Posterior cingulate gyrus (tissue), 11 donors: ENCODE measurements around the gene BFSP1.

Source experiments
- DNase-seq, 10 donors: peaks; one replicate each; pipeline versions ENCODE4 v3.0.0 to v3.0.0-alpha.2; 2020 to 2021; ENCODE audit warnings: mixed read lengths in 3 of 10
- intact Hi-C: fragments of 100-400 bp; cut with DNase I; formaldehyde crosslinking; loops from one replicate; pipeline ENCODE4 v1.15.1; 2023

BFSP1 gene

GRCh38 chr20:17530716-17531664 is at the start of gene BFSP1:
TSS of gene BFSP1 (minus strand) at chr20:17531379. CDS start at chr20:17531329, 50 bp downstream.
- intact Hi-C loops, result loop anchor here (10.0 kb wide), 2 partner anchors 144 to 434 kb away; partner anchors contain the start of genes MGME1 and SNX5
- peak; percentile 31 to 93 (median 44) for DNase-seq

GRCh38 chr20:17580895-17581294 is 49.7 kb upstream of the BFSP1 start:
- intact Hi-C loops, result no loop called here
- DNase-seq, result no peak

GRCh38 chr20:17579369-17580039 is 48.3 kb upstream of the BFSP1 start:
- intact Hi-C loops, result no loop called here
- DNase-seq, result no peak

- intact Hi-C loops, result no loop called here
- DNase-seq, result no peak
These were observed 45.0 kb upstream of the BFSP1 start for GRCh38 chr20:17576215-17576614.

- DNase-seq, result no peak
- intact Hi-C loops, result no loop called here
These were observed 42.3 kb upstream of the BFSP1 start for GRCh38 chr20:17573463-17573862.

GRCh38 chr20:17572034-17572638 is 41.0 kb upstream of the BFSP1 start:
- intact Hi-C loops, result no loop called here
- no peak for DNase-seq

GRCh38 chr20:17571153-17571527 is 40.0 kb upstream of the BFSP1 start:
- intact Hi-C loops, result no loop called here
- DNase-seq, result no peak

- intact Hi-C loops, result no loop called here
- DNase-seq, result peak in 8 of 10 donors; percentile 14 to 91 (median 42)
These were observed 39.4 kb upstream of the BFSP1 start for GRCh38 chr20:17570347-17571152.

- intact Hi-C loops, result no loop called here
- peak; percentile 86 to 99 (median 92) for DNase-seq
These were observed 38.6 kb upstream of the BFSP1 start, which contains the start of gene DSTN for GRCh38 chr20:17569616-17570346. TSS of gene DSTN (plus strand) at chr20:17570075. CDS start at chr20:17570209, 134 bp downstream.

- peak; percentile 16 to 90 (median 45) for DNase-seq
- intact Hi-C loops, result loop anchor here (1.0 kb wide), 1 partner anchor 114 kb away; no protein-coding TSS in a partner anchor
These were observed 37.9 kb upstream of the BFSP1 start for GRCh38 chr20:17568972-17569521.

- DNase-seq, result no peak
- intact Hi-C loops, result loop anchor here (1.0 kb wide), 1 partner anchor 115 kb away; no protein-coding TSS in a partner anchor
These were observed 37.0 kb upstream of the BFSP1 start for GRCh38 chr20:17568045-17568788.

GRCh38 chr20:17566345-17566744 is 35.2 kb upstream of the BFSP1 start:
- intact Hi-C loops, result no loop called here
- no peak for DNase-seq

GRCh38 chr20:17565169-17565845 is 34.1 kb upstream of the BFSP1 start:
- no peak for DNase-seq
- intact Hi-C loops, result no loop called here

- intact Hi-C loops, result no loop called here
- no peak for DNase-seq
These were observed 31.7 kb upstream of the BFSP1 start for GRCh38 chr20:17562804-17563305.

- intact Hi-C loops, result no loop called here
- DNase-seq, result no peak
These were observed 29.3 kb upstream of the BFSP1 start for GRCh38 chr20:17560344-17561074.

GRCh38 chr20:17559338-17559737 is 28.2 kb upstream of the BFSP1 start:
- DNase-seq, result no peak
- intact Hi-C loops, result no loop called here

GRCh38 chr20:17558941-17559304 is 27.7 kb upstream of the BFSP1 start:
- intact Hi-C loops, result no loop called here
- DNase-seq, result no peak
